Raji (cell line): Measurements from ENCODE around the gene ZC3H13.

Experiments used
- POLR2A ChIP-seq: IDR thresholded peaks from 2 replicates; pipeline ENCODE4 v1.6.1; 2011; ENCODE audit warnings: low read depth, low read length, control low read depth; ENCODE audit not compliant: insufficient read depth

The ZC3H13 gene

DNA sequence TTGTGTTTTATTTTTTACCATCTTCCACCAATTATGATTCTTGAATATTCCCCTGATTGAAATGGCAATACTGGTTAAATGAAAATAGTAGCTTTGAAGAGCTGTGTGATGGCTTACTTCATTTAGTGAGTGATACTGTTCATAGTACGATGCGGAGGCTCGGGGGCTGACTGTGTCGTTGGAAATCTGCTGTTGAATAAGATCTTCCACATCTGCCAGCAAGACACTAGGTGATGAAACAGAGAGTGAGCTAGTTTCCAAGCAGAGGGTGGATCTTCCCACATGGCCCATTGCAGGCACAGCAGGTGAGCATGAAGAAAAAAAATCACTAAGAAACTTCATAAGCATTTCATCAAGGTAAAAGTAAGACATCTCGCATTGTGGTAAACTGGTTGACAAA lies 29.8 kb upstream of the ZC3H13 start:
- no peak for TF ChIP-seq POLR2A

DNA sequence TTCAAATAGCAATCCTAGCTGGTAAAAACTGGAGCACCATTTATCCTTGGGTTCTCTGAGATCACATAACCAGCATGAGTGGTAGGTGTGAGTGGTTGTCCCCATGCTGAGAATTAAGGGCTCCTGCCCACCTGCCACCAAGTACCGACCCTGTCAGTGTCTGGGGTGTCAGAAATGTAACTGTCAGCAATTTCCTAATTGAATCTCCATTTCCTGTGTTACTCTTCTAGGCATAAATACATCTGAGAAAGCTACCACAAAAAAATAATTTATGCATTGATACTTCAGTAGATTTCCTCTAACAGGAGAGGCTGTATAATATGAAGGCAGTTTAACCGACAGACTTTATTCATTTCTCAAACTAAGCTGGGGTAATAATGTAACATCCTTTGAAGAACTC lies 27.2 kb upstream of the ZC3H13 start:
- TF ChIP-seq POLR2A = no peak

DNA sequence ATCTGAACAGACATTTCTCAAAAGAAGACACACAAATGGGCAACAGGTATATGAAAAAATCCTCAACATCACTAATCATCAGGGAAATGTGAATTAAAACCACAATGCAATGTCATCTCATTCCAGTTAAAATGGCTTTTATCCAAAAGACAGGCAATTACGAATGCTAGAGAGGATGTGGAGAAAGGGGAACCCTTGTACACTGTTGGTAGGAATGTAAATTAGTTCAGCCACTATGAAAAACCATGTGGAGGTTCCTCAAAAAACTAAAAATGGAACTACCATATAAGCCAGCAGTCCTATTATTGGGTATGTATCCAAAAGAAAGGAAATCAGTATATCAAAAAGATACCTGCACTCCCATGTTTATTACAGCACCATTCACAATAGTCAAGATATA lies 24.7 kb upstream of the ZC3H13 start:
- TF ChIP-seq POLR2A = no peak

DNA sequence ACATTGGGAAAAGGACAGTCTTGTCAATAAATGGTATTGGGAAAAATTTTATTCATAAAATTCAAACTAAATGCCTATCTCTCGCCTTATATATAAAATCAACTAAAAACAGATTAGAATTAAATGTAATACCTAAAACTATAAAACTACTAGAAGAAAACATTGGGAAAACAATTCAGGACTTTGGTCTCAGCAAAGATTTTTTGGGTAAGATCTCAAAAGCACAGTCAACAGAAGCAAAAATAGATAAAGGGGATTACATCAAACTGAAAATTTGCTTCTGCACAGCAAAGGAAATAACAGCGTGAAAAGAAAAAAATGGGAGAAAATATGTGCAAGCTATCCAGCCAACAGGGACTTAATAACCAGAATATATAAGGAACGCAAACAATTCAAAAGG lies 24.3 kb upstream of the ZC3H13 start:
- no peak for TF ChIP-seq POLR2A

DNA sequence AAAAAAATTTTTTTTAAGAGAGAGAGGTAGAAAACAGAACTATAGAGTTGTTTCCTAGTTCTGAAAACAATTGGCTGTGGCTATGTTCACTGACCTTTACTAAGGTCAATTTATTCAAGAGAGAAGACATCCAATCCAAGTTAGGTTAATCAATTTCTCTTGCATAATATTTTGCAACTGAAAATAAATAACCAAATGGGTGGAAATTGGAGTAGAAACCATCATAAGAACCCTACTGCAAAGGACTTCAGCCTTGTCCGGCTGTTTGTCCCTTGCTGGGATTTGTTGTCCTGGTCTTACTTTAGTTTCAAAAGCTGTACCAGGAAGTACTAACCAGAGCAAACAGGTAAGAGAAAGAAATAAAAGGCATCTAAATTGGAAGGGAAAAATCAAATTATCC lies 23.3 kb upstream of the ZC3H13 start:
- no peak for TF ChIP-seq POLR2A

DNA sequence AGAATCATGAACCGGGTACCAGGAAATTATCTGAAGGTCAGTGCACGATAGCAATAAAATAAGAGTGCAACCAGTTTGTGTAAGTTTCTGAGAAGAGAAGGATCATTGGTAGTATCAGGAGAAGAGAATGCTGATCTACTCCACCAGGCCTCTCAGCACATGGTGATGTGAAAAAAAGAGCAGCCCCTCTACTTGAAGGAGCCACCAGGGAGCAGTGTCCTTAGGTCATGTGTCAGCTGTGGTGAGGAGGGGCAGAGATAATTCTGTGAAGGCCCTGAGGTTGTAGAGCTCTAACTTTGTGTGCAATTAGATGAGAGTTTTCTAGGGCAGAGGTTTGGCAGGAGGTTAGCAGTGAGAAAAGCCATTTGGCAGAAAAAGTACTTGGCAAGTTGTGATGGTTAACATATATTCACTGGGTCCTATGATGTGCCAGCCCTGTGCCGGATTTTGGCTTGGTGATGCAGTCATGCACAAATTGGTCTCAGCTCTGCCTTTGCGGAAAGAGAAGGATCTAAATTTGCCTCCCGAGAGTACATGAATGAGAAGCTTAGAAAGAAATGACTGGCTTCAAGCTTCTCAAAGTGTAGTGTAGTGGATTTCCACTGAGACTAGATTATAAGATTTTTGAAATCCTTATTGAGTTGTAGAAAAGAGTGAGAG lies 19.2 kb upstream of the ZC3H13 start:
- TF ChIP-seq POLR2A = no peak

DNA sequence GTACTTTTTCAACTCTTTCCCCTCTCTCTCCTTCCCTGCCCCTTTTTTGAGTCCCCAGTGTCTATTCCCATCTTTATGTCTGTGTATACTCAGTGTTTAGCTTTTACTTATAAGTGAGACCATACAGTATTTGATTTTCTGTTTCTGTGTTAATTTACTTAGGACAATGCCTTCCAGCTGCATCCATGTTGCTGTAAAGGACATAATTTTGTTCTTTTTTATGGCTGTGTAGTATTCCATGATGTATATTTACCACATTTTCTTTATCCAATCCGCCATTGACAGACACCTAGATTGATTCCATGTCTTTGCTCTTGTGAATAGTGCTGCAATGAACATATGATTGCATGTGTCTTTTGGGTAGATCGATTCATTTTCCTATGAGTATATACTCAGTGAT lies 10.7 kb upstream of the ZC3H13 start:
- TF ChIP-seq POLR2A = no peak

DNA sequence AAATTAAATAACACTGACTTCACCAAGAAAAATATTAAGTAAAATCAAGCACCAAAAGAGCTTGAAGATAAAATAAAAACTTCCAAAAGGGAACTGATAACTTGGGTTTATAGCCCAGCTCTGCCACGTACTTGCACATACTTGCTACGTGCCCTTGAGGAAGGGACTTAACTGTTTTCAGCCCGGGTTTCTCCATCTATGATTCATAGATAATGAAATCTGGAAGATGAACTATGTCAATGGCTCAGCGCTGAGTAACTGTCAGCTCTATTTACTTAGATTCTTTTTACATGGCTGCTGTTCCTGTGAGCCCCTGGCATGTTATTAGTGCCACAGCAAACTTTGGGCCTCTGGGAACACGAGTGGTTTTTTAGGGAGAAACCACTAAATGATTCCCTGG lies 9.6 kb upstream of the ZC3H13 start:
- TF ChIP-seq POLR2A = no peak

DNA sequence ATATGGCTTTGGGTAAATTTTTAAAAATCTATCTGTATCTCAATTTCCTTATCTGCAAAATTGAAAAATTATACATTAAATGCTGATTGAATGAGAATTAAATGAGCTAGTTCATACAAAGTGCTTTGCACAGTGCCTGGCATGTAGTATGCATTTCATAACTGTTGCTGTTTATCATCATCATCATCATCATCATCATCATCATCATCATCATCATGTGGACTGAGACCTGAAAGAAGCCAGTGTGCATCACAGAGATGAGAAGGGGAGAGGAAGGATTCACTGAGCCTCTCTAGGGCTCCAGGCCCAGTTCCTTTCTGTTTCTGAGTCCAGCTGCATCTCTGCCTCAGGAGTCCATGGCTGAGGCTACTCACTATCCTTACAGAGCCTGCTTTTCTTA lies 6.9 kb upstream of the ZC3H13 start:
- no peak for TF ChIP-seq POLR2A

DNA sequence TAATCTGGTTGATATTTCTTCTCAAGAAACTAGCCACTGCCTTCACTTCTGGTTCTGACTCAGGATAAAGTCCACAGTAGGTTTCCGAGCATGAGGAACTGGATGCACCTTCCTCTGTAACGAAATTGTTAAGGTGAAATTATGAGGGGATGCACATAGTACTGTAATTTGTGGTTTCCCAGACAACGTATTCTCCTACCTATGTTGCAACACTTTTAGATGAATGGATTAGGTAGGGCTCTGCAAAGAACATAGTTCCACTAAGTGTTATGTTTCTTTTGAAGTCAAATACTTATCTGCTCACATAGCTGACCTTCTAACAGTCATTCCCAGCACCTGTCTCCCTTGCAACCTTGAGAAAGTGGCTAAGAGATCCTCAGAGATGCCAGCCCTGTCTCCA lies 5.7 kb upstream of the ZC3H13 start:
- no peak for TF ChIP-seq POLR2A

DNA sequence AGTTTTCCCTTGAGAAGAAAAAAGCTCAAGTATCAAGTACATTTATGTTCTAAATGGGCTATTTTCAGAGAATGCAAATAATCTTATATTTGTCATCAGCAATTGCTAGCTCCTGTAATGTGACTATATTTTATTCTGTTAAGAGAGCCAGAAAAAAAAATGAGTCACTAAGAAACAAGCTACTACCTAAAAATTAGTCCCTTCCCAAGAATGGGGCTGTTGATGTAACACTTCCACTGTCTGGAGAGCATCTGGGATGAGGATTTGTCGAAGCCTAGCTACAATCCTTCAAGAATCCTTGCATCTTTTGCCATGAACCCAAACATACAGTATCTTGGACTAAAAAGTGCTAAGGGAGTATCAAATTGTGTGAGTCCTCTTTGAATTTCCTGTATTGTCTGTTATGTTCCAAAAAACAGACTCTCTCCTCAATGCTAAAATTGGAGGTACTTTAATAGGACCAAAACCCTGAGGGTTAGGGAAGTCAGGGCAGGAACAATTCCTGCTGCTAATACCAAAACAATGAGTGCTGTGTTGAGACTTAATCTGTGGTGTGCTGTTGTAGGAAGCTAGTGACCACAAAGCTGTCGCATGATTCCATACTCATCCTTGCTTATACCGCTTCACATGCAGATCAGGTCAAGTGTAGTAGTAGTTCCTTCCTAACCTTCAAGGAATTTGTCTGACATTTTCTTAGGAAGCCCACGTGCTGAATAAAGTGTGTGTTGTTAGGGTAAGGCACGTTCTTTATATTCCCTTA lies 4.9 kb upstream of the ZC3H13 start:
- no peak for TF ChIP-seq POLR2A

DNA sequence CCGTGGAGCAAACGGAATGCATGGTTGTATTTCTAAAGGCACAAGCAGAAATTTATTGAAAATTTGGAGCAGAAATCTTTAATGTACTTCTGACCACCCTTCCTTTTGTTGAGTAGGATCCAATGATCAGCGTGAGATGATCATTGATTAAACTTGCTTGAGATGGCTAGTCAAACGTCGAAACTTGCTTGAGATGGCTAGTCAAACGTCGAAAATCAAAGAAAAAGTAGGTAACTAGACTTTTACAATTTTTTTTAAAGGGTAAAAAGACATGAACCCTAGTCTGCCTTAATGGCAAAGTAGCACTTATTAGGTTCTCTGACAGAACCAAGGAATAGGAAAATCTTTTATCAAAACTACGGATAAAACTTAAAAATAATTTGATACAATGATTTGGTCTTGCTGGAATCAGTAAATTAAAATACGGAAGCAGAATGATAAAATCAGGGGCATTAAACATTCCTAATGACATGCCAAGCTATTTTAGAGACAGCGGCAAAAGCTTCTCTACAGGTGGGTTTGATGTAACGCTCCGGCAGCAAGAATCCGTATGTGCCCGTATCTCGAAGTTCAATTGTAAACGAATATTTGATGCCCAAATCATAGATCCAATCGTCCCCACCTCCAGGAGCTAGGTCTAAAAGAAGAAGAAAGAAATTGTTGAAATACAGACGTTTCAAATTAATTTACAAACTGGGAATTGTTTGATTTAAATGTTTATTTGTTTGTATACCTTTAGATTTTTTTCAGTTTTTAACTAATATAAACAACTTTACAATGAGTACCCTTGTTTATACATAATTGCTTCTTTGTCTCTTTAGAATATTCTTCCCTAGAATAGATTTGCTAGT lies 841 bp upstream of the ZC3H13 start:
- no peak for TF ChIP-seq POLR2A

DNA sequence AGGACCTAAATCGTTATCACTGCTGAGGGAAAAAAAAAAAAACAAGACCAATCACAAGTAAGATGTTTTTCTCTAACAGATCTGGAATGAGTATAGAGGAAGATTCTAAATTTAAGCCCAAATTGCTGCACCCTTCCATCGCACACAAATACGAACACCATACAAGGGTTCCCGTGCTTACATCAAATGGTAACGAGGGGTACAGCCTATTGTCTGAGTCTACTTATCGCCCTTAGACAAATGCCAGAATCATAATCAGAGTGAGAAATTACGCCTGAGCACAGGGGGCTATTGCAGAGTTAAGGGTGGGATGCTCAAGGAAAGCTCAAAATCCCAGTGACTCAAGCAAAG lies 603 bp downstream of the ZC3H13 start:
- TF ChIP-seq POLR2A = no peak

DNA sequence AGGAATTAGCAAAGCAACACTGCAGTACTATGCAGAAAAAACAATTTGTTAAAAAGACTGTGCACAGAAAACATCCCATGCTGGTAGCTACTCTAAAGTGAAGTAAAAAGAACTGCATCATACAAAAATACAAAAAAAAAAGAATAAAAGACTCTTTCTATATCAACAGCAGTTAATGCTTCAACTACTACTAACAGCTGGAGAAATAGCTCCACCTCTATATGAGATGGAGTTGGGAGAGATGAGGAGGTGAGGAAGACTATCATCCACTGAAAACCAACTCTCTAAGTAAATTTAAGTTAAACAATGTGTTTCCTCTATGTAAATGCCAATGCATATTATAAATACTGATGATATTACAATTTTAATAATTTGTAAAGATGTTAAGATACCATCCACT lies 1.8 kb downstream of the ZC3H13 start:
- no peak for TF ChIP-seq POLR2A

DNA sequence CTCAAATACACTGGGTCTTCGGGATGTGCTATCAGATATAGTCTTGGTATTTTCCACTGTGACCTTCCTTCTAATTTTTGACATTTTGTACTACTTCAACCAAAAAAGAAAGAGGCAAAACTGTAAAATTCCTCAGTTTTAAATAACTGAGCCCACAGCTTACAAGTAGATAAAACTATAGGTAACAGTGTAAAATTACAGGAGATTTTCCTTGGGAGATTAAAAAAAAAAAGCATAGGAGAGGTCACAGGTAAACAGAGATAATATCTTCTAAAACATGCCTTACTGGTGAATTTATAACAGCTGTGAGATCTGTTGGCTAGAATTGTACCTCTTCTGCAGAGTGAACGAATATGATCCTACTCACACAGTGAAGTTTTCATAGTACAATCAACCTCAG lies 7.1 kb downstream of the ZC3H13 start:
- TF ChIP-seq POLR2A = no peak

DNA sequence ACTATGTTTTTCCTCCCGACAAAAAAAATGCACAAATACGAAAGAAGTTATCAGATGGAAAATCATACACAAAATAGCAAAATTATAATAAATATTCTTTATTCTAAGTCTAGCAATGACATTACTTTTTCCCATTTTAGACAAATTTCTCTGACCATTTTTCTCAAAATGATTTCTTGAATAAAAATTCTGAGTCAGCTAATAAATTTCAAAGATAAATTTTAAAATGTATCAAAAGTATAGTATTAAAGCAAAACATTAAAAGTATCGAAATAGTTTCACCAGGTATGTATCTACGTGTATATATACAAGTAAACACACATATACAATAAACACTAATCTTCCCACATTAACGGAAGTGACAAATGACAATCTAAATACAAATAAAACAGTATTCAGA lies 8.9 kb downstream of the ZC3H13 start:
- no peak for TF ChIP-seq POLR2A
